Medulla oblongata (tissue), 1 donor: ENCODE measurements around the gene DALRD3.
"Not testable (repeated sequence)": the region's sequence is repeated elsewhere in the genome, so short reads cannot be mapped to it uniquely, and the experiment has no call there.

Experiments used
- DNase-seq: peaks from one replicate; pipeline ENCODE4 v3.0.0-alpha.2; 2015; ENCODE audit errors: extremely low spot score

DALRD3 gene

GRCh38 chr3:49021813-49022687 lies 3.7 kb upstream of the DALRD3 start, which contains the start of gene NDUFAF3:
Gene NDUFAF3 (plus strand): TSS chr3:49022121. CDS start chr3:49022145, 24 bp downstream.
- DNase-seq, result peak; percentile 90

DNA sequence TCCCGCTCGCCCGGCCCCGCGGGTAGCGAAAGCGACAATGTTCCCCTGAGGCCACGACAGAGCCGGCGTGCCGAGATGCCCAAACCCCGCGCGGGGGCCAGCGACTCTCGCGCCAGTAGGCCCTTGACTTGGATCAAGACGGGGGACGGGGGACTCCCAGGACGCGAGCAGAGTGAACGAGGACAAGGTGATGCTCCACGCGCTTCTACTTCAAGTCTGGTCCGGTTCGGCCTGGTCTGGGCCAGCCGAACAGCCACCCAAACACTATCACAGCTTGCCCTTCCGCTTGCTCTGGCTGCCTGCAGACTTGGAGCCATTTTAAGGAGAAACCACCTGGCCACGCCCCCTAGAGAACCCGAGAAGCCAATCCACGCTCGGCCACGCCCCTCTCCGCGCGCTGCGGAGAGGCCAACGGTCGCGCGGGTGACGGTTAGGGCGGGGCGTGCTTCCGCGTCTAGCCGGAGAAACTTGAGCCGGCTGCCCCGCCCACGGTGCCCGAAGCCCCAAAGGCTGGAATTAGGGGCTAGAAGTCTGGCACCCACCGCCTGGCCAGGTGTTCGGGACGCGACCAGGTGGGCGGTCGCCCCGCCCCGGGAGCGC lies 2.9 kb upstream of the DALRD3 start:
- peak; percentile 99 for DNase-seq

DNA sequence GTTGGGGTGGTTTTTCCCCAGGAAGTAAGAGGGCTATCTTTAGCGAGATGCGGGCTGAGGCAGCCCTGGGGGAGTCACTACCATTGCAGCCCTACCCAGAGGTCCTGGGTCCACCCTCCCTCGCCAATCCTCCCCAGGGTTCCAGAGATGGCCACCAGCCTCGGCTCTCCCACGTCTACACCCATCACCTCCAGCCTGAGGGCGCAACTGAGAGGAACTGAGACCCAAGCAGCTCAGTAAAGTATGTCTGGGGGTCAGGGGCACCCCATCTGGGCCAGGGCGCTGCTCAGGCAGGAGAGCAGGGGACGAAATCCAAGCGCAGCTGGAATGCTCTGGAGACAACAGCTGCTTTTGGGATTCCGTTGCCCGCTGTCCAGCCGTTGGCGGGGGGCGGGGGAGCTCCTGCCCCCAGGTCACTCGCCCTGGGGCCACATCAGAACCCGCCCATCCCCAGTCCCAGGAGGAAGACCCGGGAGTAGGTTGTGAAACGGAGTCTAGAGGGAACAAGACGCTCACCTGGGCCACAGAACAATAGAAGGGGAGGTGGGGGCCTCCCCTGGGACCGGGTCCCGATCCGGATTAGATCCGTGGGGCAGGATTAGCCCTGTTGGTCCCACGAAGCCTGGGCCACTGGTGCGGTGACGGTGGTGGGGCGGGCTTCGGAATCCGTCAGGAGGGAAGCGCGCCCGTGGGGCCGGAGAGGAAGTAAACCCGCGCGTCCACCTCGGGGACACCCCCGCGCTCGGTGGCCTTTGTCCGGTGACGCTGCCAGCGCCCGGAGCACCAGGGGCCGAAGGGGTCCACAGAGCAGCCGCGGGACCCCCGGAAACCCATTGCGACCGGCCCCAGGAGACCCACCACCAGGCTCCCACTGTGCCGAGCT lies 2.2 kb upstream of the DALRD3 start:
- no peak for DNase-seq

- DNase-seq, result no peak
Observed at GRCh38 chr3:49019941-49020329, 1.6 kb upstream of the DALRD3 start.

DNA sequence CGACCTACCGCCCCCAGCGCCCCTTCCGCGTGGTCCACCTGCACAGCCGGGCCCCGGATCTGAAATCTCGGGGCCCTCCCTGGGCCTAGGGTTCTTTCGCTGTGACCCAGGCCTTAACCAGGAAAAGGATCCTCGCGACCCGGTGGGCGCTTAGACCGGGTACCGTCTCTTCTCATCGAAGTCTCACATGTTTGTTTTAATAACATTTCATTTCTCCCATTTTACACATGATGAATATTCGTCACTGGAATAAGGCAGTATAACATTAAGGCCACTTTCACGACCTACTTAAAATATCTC lies 277 bp upstream of the DALRD3 start:
- DNase-seq, result no peak

- DNase-seq, result no peak
Observed at GRCh38 chr3:49017229-49017970, 980 bp downstream of the DALRD3 start.

DNA sequence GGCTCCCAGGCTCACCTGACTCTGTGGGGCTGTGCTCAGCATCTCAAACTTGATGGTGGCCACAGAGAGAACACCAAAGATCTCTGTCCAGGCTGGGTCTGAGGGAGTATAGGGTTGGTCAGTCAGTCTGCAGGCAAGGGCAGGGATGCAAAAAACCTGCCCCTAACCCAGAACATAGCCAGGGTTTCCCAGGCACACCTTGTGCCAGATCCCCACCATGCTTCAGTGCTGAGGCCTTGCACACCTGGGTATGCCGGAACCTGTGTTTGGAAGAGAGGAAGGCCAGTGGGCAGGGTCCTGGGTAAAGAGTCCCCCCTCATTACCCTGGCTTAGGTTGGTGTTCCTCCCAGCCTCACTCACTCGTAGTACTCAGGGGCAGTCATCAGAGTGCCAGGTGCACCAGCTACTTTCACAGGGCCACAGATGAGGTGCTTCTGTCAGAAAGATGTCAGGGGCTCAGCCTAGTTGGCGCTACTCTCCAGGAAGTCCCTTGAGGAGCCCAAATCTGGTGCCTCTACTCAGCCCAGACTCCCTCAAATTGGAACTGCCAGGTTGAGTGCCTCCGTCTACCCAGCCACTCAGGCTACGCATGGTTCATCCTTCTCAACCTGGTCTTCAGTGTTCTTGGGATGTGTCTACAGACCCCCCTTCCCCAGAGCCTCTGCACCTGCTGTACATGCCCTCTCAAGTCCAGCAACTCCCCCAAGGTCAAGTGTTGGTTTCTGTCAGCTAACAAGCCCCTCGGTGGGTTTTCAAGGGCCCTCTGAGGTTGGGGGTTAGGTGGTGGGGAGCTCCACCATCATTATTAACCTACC lies 1.8 kb downstream of the DALRD3 start:
- no peak for DNase-seq

DNA sequence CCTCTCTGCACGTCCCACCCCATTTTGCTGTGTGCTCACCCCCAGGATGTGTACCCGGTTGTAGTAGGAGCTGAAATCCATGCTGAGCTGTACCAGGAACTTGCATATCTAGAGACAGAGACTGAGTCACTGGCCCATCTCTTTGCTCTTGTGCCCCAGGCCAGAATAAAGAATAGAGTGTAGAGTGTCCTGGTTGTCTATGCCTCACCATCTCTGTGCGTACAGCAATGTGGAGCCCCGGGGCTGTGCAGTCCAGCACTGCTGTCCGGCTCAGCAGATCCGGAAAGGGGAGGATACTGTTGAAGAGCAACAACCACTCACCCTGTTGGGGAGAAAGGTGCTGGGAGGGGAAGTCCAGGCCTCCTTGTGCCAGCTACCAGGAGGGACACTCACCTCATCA lies 2.6 kb downstream of the DALRD3 start:
- DNase-seq, result no peak

- no peak for DNase-seq
Observed at GRCh38 chr3:49015072-49015471, 3.3 kb downstream of the DALRD3 start.

GRCh38 chr3:49013738-49014660 lies 4.4 kb downstream of the DALRD3 start:
- no peak for DNase-seq

DNA sequence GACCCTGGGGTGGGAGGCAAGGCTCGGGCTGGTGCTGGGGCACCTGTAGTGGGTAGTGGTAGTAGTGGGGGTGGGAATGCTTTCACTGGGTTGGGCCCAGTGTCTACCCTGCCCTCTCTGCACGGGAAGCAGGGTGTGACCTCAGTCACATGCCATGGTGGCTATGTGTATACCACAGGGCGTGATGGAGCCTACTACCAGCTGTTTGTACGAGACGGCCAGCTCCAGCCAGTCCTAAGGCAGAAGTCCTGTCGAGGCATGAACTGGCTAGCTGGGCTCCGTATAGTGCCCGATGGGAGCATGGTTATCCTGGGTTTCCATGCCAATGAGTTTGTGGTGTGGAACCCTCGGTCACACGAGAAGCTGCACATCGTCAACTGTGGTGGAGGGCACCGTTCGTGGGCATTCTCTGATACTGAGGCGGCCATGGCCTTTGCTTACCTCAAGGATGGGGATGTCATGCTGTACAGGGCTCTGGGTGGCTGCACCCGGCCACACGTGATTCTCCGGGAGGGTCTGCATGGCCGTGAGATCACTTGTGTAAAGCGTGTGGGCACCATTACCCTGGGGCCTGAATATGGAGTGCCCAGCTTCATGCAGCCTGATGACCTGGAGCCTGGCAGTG lies 5.2 kb downstream of the DALRD3 start:
- DNase-seq, result no peak

DNA sequence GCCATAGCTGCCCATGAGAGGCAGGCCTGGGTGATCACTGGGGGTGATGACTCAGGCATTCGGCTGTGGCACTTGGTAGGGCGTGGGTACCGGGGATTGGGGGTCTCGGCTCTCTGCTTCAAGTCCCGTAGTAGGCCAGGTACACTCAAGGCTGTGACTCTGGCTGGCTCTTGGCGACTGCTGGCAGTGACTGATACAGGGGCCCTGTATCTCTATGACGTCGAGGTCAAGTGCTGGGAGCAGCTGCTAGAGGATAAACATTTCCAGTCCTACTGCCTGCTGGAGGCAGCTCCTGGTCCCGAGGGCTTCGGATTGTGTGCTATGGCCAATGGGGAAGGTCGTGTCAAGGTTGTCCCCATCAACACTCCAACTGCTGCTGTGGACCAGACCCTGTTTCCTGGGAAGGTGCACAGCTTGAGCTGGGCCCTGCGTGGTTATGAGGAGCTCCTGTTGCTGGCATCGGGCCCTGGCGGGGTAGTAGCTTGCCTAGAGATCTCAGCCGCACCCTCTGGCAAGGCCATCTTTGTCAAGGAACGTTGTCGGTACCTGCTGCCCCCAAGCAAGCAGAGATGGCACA lies 5.9 kb downstream of the DALRD3 start:
- no peak for DNase-seq

DNA sequence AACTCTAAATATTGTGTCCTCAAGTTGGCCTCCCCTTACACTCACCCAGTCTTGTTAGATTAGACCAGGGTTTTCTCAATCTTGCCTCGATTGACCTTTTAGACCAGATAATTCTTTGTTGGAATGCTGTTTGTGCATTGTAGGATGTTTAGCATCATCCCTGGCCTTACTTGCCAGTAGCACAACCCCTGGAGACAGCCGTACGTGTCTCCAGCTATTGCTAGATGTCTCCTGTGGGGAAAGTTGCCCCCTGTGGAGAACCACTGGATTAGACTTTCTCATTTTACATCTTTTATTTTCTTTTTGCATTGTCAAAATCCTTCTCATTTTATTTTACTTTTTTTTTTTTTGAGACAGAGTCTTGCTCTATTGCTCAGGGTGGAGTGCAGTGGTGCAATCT lies 9.0 kb downstream of the DALRD3 start:
- DNase-seq, result no peak

DNA sequence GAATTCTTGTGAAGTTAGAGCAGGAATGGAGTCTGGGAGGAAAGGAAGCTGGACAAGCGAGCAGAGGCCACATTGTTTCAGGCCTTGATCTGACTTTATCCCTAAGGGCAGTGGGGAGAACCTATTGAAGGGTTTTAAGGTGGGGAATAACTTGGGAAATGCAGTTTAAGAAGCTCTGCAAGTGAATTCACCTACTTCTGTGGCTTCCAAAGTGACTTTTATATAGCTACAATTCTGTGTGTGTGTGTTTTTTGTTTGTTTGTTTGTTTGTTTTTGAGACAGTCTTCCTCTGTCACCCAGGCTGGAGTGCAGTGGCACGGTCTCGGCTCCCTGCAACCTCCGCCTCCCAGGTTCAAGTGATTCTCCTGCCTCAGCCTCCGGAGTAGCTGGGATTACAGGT lies 9.8 kb downstream of the DALRD3 start:
- DNase-seq, result not testable (repeated sequence)

GRCh38 chr3:49007771-49008528 lies 10.4 kb downstream of the DALRD3 start:
- peak; percentile 86 for DNase-seq

DNA sequence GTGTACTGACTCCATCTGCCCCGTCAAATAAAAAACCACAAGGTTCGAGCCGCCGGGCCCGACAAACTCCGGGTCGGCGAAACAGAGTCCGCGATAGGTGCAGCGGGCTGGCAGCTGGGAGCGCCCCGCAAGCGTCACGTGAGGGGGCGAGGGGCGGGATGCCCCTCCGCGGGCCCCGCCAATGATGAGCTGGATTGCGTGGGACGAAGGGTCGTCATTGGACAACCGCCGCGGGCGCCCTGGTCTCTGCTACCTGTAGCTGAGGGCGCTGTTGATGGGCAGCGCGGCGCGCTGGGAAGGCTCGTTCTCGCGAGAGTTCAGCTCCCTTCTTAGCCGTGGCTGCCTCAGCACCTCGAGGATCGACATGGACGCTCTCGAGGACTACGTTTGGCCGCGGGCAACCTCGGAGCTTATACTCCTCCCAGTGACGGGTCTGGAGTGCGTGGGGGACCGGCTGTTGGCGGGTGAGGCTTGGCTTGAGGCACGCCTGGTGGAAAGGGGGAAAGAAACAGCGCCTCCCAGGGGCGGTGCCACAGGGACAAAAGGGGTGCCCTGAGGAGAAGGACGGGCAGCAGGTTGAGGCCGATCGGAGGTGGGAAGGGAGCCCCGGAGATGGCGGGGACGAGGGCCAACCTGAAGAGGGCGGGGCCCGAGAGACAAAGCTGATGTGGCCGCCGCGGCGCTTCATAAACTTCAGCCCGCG lies 11.2 kb downstream of the DALRD3 start, which contains the start of gene WDR6:
Gene WDR6 (plus strand): TSS at position 324 of the 703 bp plus-strand sequence. CDS start 41 bp downstream, at position 365.
- DNase-seq, result peak; percentile 97

GRCh38 chr3:49006408-49007067 lies 11.8 kb downstream of the DALRD3 start:
- peak; percentile 59 for DNase-seq
